Activated T-cell treated with anti-CD3 and anti-CD28 coated beads, Interleukin-2, amount 50 U/mL, for 72 hours (primary cell): ENCODE measurements around the gene NGEF. TPM values are rescaled to one million over a fixed set of nuclear protein-coding genes. Genes with fewer than 3 reads are reported as not detected.
"Not testable (repeated sequence)": the region's sequence is repeated elsewhere in the genome, so short reads cannot be mapped to it uniquely, and the experiment has no call there.

Experiments used
- ATAC-seq, 2 donors: fragments of 150-1000 bp; cut with Tn5 transposase; replicated peaks in 1 of 2; 2 replicates each; pipeline ENCODE4 v1.10.0; 2021; ENCODE audit warnings: moderate library complexity in 2 of 2, mild to moderate bottlenecking in 1 of 2
- DNase-seq, 2 donors: peaks; one replicate each; pipeline ENCODE4 v3.0.0; 2021 to 2022; ENCODE audit warnings: mixed read lengths in 1 of 2
- H3K27ac Mint-ChIP-seq: one replicate; pipeline ENCODE4 v1.8.0; 2022; ENCODE audit warnings: mild to moderate bottlenecking, moderate library complexity, mixed read lengths
- H3K27me3 Mint-ChIP-seq: one replicate; pipeline ENCODE4 v1.8.0; 2022; ENCODE audit warnings: low read depth, mixed read lengths
- H3K36me3 Mint-ChIP-seq, 2 donors: one replicate each; pipeline ENCODE4 v1.8.0; 2022; ENCODE audit warnings: mixed read lengths in 2 of 2, mild to moderate bottlenecking in 1 of 2; ENCODE audit not compliant: insufficient read depth in 2 of 2
- H3K4me1 Mint-ChIP-seq: one replicate; pipeline ENCODE4 v1.8.0; 2022; ENCODE audit warnings: low read depth, mixed read lengths
- H3K4me3 Mint-ChIP-seq, 2 donors: one replicate each; pipeline ENCODE4 v1.8.0; 2022; ENCODE audit warnings: mild to moderate bottlenecking in 2 of 2, mixed read lengths in 2 of 2, moderate library complexity in 2 of 2
- H3K9me3 Mint-ChIP-seq, 2 donors: one replicate each; pipeline ENCODE4 v1.8.0; 2022; ENCODE audit warnings: mixed read lengths in 2 of 2
- total RNA-seq, 2 donors: library from RNA; stranded (reverse); gene quantifications; one replicate each; pipeline ENCODE4 v1.2.3, GENCODE V29; 2022

NGEF gene
- total RNA-seq, 2 donors from 2014 or later, result 0.55 to 2.3 TPM

DNA sequence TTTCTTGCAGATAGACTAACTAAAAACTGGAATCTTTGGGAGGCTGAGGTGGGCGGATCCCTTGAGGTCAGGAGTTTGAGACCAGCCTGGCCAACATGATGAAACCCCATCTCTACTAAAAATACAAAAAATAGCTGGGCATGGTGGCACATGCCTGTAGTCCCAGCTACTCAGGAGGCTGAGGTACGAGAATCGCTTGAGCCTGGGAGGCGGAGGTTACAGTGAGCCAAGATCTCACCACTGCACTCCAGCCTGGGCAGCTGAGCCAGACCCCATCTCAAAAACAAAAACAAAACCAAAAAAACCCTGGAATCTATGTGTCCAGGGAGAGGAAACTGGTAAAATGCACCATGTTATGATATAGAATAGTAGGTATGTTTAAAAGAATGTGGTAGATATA, 39.5 kb upstream of the NGEF start:
- H3K27ac Mint-ChIP-seq, H3K4me3 Mint-ChIP-seq, H3K9me3 Mint-ChIP-seq, H3K36me3 Mint-ChIP-seq, ATAC-seq, H3K27me3 Mint-ChIP-seq, DNase-seq: not testable (repeated sequence)
- H3K4me1 Mint-ChIP-seq, result peaks cover 10% of the 10 kb centered on the region

DNA sequence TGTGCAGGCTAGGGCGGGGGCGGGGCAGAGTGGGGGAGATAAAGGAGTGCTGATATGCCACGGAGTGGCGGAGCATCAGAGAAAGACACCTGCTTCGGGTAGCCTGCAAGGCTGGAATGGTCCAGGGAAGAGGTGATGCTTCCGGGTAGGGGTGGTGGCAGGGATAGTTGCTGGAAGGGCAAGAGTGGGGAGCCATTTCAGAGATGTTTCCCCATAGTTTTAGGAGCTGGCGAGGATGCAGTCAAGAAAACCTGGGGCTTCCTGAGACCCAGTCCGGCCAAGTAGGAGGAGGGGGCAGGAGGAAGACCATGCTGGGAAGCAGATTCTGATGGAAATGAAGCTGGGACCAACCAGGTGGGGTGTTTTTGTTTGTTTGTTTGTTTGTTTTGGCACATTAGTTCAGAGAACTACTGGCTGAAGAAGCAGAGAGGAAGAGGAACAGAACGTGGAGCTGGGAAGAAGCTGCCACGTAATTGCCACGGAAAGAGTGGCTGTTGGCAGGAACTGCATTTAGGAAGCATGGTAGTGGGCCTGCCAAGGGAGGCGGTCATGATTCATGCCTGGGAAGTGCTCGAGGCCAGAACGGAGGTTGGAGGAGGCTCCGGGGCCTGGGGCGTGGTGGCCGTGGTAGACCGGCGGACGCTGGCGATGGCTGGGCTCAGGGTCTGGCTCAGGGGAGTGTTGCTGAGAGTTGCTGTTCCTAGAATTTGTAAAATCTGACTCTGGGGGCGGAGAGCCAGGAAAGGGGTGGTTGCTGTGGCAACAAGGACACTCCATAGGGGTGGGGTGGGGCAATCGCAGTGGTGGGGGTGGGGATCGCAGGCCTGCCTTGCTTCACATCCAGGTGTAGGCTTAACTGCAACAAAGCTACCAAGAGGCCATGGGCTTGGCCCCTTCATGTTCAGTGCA, 38.4 kb upstream of the NGEF start:
- no peaks in the 10 kb centered on the region for H3K9me3 Mint-ChIP-seq
- no peak for DNase-seq

DNA sequence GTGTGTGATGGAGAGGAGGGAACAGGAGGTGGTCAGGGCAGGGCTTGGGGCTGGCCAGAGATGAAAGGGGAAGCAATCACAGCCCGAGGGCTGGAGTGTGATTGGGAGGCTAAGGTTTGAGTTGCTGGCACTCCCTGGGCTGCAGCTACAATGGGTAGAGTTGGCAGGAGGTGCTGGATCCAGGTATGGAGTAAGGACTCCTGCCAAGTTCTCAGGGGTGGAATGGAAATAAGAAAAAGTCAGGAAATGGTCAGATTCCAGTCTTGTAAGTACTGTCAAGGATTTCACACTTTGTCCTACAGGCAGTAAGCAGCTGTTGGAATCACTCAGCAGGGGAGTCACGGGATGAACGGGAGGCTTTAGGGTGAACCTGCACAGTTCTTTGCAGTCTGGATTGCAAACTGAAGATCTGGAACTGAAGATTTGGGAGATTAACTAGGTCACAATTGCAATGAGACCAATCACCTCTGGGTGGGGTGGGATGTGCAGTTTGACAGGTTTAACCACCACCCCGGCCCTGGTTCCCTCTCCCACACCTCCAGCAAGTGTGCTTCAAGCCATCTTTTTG, 36.2 kb upstream of the NGEF start:
- Mint-ChIP-seq H3K4me1 (peaks cover 7% of the 10 kb centered on the region), H3K36me3 (no peaks in the 10 kb centered on the region), H3K4me3 (no peak overlapping the region), H3K27ac (no peak overlapping the region), H3K27me3 (peaks cover 6% of the 10 kb centered on the region), H3K9me3 (no peaks in the 10 kb centered on the region)
- DNase-seq (no peak), ATAC-seq (no peak)

More for the DNA sequence above, 38.4 kb upstream of the NGEF start:
- Mint-ChIP-seq H3K27ac (no peak overlapping the region), H3K4me3 (no peak overlapping the region), H3K36me3 (no peaks in the 10 kb centered on the region), H3K27me3 (peaks cover 11% of the 10 kb centered on the region), H3K4me1 (peaks cover 10% of the 10 kb centered on the region)
- ATAC-seq, result no peak

DNA sequence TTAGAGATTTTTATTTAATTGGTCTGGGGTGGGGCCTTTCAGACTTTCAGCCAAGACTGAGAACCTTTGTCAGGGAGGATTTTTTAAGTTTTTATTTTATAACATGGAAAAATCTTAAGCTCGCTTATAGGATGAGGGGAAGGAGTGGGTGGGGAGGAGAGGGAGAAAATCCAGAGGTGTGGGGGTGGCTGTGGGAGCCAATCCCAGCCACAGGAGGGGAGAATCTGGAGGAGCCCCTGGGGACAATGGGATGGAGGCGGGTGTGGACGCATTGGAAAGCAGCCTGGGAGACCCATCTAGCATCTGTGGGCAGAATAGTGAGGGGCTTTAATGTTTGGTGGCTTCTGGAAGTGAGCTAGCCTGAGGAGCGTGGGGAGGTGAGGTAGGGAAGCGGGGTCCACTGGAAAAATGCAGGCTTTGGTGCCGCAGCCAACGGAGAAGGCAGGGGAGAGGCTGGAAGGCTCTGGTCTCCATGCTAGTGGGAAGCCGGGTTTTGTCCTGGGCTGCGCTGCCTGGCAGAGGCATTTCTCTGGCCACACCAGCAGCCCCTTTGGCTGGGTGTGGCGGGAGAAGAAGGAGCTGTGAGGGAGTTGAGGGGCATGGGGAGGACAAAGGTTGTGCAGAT, 35.6 kb upstream of the NGEF start:
- Mint-ChIP-seq H3K4me3 (no peak overlapping the region), H3K27me3 (peaks cover 6% of the 10 kb centered on the region), H3K4me1 (peaks cover under 1% of the 10 kb centered on the region), H3K9me3 (no peaks in the 10 kb centered on the region), H3K36me3 (no peaks in the 10 kb centered on the region), H3K27ac (no peak overlapping the region)
- ATAC-seq, result no peak
- no peak for DNase-seq

DNA sequence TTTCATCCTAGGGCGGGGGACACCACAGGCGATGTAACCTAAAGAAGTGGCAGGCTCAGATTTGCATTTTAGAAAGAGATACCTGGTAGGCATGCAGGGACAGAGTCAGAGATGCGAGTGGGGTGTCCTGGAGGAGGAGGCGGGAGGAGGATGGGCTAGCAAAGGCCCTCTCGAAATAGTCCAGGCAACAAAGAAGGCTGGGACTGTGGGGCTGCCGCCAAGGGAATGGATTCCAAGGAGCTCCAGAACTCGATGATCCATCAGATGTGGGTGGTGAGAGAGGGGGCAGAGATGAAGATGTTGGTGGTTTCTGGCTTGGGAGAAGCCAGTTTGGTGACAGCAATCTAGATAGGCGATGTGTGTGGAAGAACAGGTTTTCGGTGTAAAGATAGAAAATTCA, 34.6 kb upstream of the NGEF start:
- no peaks in the 10 kb centered on the region for H3K36me3 Mint-ChIP-seq
- no peak overlapping the region for H3K27ac Mint-ChIP-seq
- no peak for ATAC-seq
- DNase-seq, result no peak
- no peaks in the 10 kb centered on the region for H3K9me3 Mint-ChIP-seq
- peaks cover 6% of the 10 kb centered on the region for H3K27me3 Mint-ChIP-seq
- no peak overlapping the region for H3K4me3 Mint-ChIP-seq
- H3K4me1 Mint-ChIP-seq, result no peaks in the 10 kb centered on the region

DNA sequence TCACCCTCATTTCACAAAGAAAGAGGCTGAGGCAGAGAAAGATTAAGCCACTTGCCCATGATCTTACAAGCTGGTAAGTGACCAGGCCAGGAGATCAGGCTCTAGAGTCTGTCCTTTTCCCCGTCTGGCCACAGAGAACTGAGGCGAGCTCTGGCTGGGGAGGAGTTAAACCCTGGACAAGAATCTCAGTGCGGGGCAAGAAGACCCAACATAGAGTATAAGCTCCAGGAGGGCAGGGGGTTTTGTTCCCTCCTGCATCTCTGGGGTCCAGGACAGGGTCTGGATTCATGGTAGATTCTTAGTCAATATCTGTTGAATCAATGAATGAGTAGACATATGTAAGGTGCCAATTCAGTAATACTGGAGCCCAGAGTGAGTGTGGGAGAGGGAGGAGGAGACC, 34.1 kb upstream of the NGEF start:
- Mint-ChIP-seq H3K9me3 (no peaks in the 10 kb centered on the region), H3K4me1 (no peaks in the 10 kb centered on the region), H3K27me3 (peaks cover 6% of the 10 kb centered on the region), H3K4me3 (no peak overlapping the region), H3K27ac (no peak overlapping the region), H3K36me3 (no peaks in the 10 kb centered on the region)
- no peak for DNase-seq
- ATAC-seq, result no peak

DNA sequence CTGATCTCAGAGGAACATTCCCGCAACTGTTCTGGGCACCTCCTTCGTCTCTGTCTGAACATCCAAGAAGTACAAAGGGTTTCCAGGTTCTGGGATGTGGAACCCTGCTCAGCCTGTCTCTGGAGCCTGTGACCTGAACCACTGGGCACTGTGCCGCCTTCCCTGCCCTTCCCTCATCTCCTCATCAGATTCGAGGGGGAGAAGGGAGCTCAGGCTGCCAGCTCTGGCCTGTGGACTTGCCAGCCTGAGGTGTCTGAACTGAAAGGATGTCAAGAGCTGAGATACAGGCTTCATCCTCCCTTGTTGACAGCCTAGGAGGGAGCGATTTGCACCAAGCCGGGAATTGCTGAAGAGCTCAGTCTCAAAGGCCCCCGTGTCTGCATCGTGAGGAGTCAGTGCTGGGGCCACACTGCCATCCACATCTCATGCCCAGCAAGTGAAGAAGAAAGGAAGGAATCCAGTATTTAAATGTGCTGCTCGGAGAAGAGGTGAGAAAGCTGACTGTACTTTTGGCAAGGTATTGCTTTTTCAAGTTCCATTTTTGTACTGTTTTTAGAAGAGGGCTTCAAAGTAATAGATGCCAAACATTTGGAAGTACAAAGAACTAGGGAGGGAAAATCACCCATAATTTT, 32.0 kb upstream of the NGEF start:
- Mint-ChIP-seq H3K9me3 (no peaks in the 10 kb centered on the region), H3K36me3 (no peaks in the 10 kb centered on the region), H3K27me3 (peaks cover 6% of the 10 kb centered on the region), H3K4me1 (no peaks in the 10 kb centered on the region), H3K27ac (no peak overlapping the region), H3K4me3 (no peak overlapping the region)
- no peak for ATAC-seq
- no peak for DNase-seq

DNA sequence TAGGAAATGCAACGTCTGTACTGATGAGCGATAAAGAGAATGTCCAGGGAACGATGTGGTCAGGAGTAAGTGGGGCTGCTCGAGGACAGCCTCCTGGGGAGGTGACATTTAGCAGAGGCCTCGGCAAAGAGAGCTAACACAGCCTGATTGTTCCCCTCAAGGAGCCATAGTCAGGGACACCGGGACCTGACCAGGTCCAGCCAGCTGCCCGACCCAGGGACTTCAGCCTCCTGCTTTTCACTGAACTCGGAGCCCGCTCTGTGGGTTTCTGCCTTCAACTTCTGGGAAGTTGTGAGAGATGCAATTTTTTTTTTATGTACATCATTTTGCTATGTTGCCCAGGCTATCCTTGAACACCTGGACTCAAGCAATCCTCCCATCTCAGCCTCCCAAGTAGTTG, 29.5 kb upstream of the NGEF start:
- ATAC-seq, result no peak
- Mint-ChIP-seq H3K4me3 (no peak overlapping the region), H3K36me3 (no peaks in the 10 kb centered on the region), H3K4me1 (no peaks in the 10 kb centered on the region), H3K27ac (no peak overlapping the region), H3K27me3 (peaks cover 5% of the 10 kb centered on the region), H3K9me3 (no peaks in the 10 kb centered on the region)
- no peak for DNase-seq

DNA sequence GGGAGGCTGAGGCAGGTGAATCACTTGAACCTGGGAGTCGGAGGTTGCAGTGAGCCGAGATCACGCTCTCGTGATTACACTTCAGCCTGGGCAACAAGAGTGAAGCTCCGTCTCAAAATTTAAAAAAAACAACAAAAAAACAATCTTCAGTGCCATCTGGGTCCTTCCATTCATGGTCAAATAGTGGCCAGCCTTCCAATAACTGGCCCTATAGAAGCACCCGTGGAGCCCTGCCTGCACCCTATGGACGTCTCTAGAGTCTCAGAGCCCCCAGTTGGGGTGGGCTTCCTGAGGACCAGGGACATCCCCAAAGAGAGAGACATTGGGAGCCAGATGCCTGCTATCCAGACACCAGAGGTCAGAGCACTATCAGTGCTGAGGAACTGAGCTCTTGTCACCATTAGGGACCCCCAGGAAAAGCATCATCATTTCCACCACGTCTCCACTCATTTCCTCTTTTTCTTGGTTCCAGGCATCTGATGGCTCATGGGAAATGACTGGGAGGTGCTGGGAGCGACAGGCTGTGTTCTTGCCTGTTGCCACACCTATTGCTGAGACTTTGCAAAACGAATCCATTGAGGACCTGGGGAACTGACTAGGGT, 28.8 kb upstream of the NGEF start:
- Mint-ChIP-seq H3K9me3 (no peaks in the 10 kb centered on the region), H3K36me3 (no peaks in the 10 kb centered on the region), H3K27me3 (no peaks in the 10 kb centered on the region), H3K27ac (no peak overlapping the region), H3K4me3 (no peak overlapping the region), H3K4me1 (no peaks in the 10 kb centered on the region)
- ATAC-seq (no peak), DNase-seq (no peak)

DNA sequence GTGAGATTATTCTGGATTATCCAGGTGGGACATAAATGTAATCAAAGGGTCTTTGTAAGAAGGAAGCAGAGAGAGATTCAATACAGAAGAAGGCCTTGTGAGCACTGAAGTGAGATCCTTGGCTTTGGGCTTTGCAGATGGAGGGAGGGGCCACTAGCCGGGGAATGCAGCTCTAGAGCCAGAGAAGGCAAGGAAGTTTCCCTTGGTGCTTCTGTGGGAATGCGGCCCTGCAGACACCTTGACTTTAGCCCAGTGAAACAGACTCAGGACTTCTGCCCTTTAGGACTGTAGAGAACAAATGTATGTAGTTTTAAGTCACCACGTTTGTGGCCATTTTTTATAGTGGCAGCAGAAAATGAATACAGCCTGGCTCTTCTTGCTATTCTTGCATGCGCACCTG, 27.5 kb upstream of the NGEF start:
- no peaks in the 10 kb centered on the region for H3K9me3 Mint-ChIP-seq
- no peak for ATAC-seq
- no peaks in the 10 kb centered on the region for H3K4me1 Mint-ChIP-seq
- H3K4me3 Mint-ChIP-seq, result no peak overlapping the region
- H3K27ac Mint-ChIP-seq, result no peak overlapping the region
- DNase-seq, result no peak
- no peaks in the 10 kb centered on the region for H3K27me3 Mint-ChIP-seq
- H3K36me3 Mint-ChIP-seq, result no peaks in the 10 kb centered on the region

DNA sequence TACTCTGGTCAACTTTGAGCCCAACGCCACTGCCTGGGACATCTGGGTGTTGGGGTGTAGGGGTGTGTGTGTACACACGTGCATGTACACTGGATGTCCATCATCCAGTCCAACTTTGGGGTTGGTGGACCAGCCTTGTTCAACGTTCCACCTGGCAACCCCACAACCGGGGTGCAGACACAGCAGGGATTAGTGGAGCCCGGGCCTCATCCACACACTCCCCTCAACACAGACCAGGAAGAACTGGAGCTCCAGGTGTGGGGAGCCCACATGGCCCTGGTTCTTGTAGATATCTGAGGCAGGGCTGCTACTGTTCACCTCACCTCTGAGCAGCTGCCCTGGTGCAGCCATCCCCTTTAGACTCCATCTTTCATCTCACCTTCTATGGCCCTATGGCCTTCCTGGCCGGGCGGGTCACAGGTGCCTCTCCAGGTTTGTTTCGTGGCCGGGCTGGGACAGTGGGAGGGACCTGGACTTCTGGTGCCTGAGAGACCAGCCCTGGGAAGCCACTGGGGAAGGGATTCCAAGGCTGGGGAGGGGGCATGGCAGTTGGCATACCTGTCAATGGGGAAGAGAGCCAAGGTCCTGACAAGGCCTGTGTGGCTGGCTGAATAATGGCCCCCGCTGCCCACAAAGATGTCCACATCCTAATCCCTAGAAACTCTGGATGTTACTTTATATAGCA, 26.9 kb upstream of the NGEF start:
- Mint-ChIP-seq H3K4me3 (no peak overlapping the region), H3K36me3 (no peaks in the 10 kb centered on the region), H3K9me3 (no peaks in the 10 kb centered on the region), H3K4me1 (no peaks in the 10 kb centered on the region), H3K27ac (no peak overlapping the region), H3K27me3 (no peaks in the 10 kb centered on the region)
- ATAC-seq, result no peak
- no peak for DNase-seq

DNA sequence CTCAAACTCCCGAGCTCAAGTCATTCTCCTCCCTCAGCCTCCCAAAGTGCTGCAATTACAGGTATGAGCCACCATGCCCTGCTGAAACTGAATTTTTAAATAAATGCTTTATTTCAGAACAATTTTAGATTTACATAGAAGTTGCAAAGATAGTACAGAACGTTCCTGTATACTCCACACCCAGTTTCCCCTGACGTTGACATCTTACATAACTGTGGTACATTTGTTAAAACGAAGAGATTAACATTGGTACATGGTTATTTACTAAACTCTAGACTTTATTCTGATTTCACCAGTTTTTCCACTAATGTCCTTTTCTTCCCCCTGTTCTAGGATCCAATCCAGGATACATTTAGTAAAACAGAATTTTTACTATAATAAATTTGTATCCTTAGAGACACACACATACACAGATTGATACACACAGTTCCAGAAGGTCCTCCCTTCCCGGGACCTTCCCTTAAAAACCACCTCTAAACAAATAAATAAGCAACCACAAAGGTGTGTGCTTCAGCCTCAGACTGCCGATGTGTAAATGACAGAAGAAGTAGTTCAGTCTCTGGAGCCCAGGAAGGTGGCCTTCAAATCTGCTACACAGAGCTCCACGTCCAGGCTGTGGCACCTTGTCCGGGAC, 26.3 kb upstream of the NGEF start:
- no peaks in the 10 kb centered on the region for H3K36me3 Mint-ChIP-seq
- no peaks in the 10 kb centered on the region for H3K9me3 Mint-ChIP-seq
- H3K4me3 Mint-ChIP-seq, result no peak overlapping the region
- H3K4me1 Mint-ChIP-seq, result peaks cover under 1% of the 10 kb centered on the region
- DNase-seq (no peak), ATAC-seq (no peak)
- no peak overlapping the region for H3K27ac Mint-ChIP-seq
- no peaks in the 10 kb centered on the region for H3K27me3 Mint-ChIP-seq
